COLO668 (cell line): Measurements from ENCODE around the gene NDC1.

Experiments
- DNase-seq: peaks from one replicate; lab custom pipeline; 2025; ENCODE audit not compliant: unreplicated experiment; lab: John Stamatoyannopoulos, UW

NDC1 gene

DNA sequence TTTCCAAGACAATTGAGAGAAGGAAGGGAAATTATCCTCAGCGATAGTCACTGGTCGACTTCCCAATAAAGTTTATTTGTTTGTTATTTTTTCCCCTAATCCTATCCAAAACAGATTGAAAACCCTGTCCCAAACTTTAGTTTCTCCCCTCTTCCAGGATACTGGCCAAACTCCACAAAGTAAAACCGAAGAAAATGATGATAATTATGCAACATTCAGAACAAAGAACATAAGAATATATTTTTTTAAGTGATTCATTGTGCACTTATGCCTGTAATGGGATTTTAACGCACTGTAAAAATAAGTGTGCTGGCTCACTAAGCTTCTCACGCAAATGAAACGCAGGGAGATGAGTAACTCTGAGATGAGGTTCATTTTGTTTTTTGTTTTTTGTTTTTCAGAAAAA, 105.2 kb downstream of the NDC1 start:
- DNase-seq: no peak

DNA sequence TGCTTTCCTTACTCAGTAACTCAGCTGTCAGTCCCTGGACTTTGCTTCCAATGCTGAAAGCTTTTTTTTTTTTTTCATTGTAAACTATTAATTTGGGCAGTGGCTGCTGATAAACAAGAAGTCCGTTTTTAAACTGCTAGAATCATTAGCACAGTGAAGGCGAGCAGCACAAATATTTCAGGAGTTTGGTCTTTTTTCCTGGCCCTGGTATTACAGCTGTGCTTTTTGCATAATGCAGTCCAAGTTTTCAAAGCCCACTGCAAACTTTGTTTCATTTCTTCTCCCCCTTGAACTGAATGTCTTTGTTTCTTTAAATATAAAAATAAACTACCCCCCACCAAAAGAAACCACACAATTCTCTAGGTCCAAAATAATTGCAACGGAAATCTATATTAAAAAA, 105.7 kb downstream of the NDC1 start:
- DNase-seq: no peak

DNA sequence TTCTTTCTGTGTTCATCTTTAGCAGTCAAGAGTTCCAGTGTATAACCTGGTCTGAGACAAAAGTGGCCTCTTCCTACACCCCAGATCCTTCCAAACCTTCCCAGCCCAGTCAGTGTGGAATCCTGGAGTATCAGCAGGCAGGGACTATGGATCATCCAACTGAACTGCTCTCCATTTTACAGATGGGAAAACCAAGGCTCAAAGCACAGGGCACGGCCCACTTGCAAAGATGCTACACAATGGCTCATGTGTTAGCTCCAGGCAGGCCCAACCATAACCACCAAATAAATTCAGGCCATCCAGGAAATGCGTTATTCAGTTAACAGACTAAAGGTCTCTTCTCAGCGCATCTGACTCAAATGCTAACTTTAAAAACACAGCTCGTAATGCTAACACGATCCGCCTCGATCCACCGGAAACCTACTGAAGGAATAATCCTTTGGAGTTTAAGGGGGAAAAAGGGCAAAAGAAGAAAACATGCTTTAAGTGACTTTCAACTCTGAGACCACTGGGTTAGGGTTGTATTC, 106.3 kb downstream of the NDC1 start:
- no peak for DNase-seq

DNA sequence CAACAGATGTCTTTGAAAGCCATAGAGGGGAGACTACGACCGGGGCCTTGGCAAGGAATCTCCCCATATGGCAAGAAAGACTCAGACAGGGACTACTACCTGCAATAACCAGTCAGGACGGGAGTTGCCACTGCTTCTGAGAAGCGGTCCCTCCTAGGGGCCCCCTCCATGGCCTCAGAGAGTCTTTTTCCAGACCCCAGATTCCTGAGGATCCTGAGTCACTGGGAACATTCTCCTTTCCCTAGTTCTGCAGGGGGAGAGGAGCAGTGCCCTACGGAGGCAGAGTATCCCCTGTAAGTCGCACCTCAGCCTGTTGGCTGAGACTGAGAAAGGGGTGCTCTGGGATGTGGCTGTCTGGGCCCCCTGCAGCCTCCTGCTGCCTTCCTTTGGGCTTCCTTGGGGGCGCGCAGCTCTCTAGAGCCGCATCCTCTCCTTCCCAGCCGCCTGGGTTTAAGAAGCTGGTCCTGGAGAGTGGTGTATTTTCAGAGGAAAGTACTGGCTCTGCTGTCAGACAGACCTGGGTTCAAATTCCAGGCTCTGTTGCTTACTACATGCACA, 107.0 kb downstream of the NDC1 start:
- no peak for DNase-seq

DNA sequence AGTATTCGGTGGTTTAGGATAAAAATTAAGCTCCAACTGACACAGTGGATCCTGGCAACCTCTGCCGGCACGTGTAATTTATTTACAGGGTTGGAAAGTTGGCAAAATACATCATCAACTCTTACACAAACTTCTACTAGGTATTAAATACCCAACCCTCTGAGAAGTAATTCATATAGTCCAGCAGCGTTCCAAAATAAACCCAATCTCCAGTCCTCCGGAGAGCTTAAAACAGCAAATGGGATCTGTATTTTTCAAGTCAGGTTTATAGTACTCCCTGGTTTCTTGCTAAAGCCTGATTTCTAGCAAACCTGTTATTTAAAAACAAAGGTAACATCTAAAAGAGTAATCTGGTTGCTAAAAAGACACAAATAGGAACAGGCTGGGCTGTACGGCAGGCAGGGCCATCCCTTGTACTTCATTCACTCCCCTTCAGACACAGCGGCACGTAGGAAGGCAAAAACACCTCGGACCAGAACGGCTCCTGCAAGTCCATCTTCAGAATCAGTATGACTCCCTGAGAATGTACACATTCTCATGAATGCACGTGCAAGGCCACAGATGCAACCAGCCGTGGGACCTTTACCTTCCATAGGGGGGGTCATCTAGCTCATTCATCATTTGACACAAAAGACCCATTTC, 107.8 kb downstream of the NDC1 start:
- DNase-seq: no peak

DNA sequence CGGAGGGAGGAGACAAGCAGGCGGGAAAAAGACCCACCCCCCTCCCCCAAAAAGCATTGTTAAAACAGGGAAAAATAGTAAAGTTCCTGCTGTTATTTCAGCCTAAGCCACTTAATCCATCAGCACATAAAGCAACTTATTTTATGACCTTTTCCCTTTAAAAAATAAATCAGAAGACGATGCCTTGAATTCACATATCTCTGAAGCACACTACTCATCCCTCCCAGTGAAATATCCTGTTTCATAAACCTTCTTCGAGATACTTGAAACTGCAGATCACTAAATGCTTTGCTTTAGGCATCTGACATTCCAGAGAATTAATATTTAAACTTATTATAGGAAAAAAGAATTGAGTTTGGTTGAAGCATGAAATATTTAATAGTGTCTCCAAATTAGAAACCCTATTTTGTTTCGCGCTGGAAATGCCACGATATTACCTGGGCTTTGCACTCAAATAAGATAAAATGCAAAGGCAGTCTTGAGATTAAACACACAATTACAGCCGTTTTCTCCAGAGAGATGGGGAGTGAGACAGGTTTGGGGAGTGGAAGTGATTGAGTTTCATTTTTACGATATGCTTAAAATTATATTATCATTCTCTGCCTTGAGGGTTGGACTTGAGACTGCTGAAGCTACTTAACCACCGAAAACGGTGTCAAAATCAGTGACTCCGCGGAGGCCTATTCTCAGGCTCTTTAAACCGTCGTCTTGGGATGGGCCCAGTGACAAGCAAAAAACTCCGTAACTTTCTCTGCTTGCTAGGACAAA, 108.5 kb downstream of the NDC1 start:
- DNase-seq: no peak

DNA sequence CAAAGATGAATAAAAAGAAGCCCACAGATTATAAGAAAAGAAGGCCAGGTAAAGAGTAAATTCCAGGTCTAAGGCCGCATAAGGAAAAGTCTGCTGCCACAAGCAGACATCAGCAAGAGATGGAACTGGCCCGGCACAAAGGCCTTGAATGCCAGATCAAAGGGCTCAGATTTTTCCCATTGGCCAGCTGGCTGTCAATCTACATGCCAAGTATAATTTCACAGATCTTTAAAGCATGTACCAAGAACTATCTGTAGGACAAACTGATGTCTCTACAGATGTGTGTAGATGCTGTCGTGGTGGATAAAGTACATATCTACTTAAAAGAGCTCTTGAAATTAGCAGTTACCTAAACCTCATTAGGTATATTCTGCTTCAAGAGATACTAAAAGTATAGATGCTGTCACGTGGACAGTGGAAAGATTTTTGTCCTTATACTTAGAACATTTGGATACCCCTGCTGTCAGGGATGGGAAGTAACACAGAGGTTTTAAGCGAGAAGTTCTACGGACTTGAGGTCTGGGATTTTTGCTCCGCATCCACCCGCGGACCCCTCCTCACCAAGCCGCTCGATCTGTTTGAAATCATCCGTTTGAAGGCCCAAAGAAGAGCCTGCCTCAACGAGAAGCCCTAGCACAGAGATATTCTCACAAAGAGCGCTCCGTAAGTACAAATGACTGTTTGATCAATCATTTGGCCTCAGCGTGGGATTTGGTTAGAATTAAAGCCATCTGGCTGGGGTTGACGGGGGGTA, 109.2 kb downstream of the NDC1 start:
- no peak for DNase-seq

DNA sequence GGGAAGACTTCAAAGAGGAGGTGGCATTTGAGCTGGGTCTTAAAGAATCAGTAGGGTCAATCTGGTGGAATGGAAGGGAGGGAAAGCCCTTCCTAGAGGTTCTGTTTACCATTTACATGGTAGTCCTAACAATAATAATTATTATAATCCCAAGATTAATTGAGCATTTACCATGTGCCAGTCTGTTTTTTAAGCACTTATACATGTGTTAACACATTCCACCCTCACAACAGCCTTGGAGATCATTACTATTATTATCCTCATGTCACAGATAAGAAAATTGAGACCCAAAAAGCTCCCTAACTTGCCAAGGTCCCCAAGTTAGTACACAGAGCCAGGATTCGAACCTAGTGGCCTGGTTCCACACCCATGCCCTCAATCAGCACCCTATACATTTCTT, 109.9 kb downstream of the NDC1 start:
- DNase-seq: no peak

DNA sequence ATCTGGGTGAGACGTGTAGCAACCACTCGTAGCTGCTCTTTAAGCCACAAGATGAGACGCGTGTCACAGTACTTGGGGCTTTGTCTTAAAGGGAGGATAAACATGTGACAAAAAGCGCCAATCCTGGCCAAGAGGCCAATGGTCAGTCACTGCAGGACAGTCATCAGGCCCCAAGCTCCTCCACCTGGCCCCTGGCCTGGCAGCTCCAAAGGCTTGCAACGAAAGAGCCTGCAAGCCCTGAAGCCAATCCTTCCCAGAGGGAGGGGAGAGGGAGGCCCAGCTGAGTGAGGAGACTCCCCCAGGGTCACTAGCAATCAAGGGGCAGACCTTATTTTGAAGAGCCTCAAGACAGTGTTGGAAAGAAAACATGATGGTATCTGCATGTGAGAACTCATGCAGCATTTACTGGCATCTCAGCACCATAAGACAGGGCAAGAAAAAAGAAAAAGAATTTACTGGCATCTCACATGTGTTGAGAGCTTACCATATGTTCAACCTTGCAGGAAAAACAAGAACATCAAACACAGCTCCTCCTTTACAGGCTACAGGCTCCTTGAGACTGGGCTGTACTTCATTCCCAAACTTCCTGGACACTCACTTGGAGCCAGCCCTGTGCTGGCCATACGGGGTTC, 110.5 kb downstream of the NDC1 start:
- no peak for DNase-seq

DNA sequence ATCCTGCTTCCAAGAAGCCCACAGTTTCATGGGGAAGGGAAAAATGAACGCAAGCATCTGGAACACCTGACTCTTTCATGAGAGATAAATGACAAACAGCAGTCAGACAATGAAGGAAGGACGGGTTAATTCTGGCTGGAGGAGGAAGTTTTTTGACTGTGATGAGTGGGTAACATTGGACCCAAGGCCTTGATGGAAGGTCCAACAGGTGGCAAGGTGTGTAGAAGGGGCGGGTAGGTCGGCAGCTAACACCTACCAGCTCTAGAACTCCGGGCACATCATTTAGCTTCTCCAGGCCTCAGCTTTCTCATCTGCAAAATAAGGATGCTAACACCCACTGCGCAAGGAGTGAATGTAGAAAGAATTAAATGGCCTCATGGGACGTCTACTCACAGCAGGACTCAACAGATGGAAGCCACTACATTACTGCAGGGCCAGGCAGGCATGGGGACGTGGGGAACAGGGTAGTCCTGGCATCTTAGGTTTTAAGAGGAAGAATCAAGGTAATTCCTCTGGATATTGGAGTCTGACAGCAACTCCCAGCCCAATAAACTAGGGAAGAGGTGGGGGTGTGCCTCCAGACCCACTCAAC, 112.0 kb downstream of the NDC1 start:
- no peak for DNase-seq

DNA sequence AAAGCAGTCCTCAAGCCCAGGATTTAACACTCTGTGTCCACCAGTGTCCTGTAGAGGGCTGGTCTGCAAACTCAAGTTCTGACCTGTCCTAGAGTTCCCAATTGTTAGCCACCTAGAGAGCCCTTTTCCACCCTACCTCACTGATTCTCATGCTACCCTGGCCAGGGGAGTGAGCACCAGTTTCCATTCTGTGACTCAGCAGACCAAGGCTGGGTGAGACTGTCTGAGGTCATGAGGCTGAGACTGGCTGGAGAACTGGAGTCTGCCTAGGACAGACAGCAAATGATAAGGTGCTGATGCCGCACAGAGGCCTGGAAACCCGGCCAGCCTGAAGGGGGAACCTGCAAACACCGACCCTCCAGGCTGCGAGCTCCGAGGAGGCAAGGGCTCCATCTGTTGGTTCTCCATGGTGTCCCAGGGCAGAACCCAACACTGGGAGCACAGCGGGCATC, 112.8 kb downstream of the NDC1 start:
- no peak for DNase-seq

DNA sequence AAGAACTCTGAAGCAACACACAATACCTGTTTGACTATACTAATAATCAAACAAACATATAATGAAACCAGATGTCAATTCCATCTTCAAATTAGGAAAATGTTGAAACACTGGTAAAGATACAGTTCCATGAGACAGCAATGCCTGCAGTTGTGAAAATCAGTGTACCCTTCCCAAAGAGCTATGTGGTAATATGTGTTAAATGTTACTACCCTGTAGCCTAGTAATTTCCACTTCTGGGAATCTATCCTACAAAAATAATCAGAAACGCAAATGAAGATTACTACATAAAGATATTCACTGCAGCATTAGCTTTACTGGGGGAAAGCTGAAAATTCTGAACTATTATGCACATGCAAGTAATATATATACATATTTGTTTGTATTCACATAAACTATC, 116.1 kb downstream of the NDC1 start:
- no peak for DNase-seq

DNA sequence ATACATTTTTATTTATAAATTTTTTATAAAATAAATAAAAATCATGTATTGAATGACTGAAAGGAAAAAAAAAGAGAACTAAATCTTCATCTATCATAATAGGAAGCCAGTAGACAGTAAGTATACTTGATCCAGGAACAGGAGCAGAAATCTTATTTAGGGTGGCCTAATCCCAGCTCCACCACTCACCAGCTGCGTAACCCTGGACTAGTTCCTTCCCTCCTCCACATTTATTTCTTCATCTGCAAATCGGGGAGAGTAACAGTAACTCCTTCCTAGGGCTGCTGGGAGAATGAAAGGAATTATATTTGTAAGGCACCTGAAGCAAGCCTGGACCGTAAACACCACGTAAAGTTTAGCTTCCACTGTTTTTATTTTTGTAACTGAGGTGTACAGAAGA, 117.0 kb downstream of the NDC1 start:
- no peak for DNase-seq

DNA sequence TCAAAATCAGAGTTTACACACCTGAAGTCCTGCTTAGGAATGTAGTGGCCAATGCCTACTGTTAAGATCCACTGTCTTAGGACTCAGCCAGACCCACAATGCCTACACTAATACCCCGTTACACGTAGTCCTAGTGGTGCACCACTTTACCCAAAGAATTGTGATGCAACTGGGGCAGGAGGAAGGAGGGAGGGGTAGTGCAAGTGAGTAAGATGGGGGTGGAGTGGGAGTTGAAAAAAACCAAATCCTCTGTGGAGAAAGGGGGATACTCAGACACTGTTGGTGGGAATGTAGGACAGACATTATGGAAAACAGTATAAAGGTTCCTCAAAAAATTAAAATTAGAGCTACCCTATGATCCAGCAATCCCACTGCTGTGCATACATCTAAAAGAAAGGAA, 118.6 kb downstream of the NDC1 start:
- DNase-seq: no peak

DNA sequence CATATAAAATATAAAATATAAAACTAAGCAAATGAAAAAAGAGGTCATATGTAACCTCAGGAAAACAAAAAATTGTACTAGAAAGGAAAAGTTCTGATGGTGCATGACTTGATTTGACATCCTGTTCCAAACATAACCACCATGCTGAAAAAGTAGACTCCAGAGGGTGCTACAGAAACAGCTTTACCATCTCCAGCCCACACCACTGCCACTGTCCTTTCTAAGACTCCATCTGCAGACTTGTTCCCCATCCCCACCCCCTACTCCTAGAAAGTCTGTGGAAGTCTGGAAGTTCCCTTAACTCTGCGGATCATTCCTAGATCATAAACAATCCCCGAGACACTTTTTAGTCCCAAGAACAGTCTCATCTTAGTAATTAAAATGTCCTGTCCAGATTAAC, 119.7 kb downstream of the NDC1 start:
- no peak for DNase-seq

DNA sequence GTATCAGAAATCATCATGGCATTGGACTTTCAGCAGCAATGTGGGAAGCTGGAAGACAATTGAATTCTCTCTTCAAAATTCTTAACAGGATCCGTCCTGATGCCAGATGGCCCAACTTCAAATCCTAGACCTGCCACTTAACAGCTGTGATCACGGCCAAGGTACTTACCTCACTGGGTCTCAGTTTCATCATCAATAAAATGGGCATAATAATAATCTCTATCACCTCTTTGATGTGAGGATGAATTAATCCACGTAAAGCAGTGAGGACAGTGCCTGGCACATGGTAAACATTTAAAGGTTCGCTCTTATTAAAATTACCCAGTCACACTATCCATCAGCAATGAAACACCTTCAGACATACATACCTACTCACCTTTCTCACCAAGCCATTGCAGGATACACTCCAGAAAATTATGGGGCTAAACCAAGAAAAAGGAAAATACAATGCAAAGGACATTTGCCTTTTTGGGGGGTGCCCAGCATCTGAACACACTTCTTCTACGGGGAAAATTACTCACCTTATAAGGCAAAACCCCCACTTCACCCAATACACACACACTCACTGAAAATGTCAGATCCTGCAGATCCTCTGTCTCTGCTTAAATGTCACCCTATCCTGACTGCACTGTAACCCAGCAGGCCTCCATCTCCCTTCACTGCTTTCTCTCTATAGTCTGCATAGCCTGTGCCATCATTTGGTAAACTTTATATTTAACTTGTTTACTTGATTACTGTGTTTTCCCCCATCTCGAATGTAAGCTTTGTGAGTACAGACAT, 120.9 kb downstream of the NDC1 start:
- no peak for DNase-seq

DNA sequence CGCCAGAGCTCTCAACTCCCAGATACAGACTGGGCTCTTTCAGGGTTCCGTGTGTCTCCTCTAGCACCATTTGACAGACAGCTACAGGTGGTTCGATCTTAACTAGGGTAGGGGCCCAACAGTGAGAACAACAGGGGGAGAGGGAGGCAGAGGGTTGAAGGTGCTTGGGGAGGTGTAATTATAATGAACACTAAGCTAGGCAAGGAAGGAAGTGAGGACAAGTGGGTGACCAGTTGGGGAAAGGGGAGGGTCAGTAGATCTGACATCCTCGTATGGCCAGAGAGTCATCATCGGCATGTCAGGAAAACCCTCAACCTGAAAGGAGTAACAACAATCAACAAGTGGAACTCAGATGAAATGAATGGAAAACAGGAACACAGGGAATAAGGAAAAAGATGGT, 121.9 kb downstream of the NDC1 start:
- no peak for DNase-seq

DNA sequence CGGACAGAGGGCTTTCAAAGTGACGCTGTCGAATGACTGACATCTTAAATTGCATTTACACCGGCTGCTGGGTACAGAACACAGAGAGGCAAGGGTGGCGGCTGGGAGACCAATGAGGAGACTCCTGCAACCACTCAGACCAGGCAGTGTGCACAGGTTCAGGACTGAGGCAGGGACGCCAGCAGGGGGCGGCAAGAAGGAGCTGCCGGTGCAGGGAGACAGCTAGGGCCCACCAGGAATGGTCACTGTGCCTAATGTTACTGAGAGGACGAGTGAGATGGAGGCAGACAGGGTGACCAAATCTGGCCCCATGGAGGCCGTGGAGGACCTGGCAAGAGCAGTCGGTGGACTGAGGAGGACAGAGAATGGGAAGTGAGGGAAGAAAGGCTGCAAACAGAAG, 122.6 kb downstream of the NDC1 start:
- peak; percentile 47 for DNase-seq
